Spleen (tissue), 11 donors: ENCODE measurements around the gene NR1H3. TPM values are rescaled to one million over a fixed set of nuclear protein-coding genes. Genes with fewer than 3 reads are reported as not detected.

Experiments used
- DNase-seq: peaks from one replicate; pipeline ENCODE4 v3.0.0-alpha.2; 2020
- H3K27ac ChIP-seq, 8 donors: fragments of 200-600 bp; sonication (generic) in 7 of 8; 1 replicate in 4 of 8; 2 replicates in 4 of 8; pipeline versions ENCODE4 v1.5.0 to v1.8.0; 2016 to 2021; ENCODE audit warnings: inconsistent platforms in 4 of 8, mild to moderate bottlenecking in 4 of 8, moderate library complexity in 1 of 8
- H3K27me3 ChIP-seq, 7 donors: fragments of 200-600 bp; sonication (generic) in 6 of 7; replicated peaks in 1 of 7; 1 replicate in 4 of 7; 2 replicates in 3 of 7; pipeline versions ENCODE4 v1.5.0 to v1.8.0; 2016 to 2021; ENCODE audit warnings: inconsistent platforms in 3 of 7, mild to moderate bottlenecking in 1 of 7
- H3K36me3 ChIP-seq, 6 donors: fragments of 200-600 bp; sonication (generic) in 5 of 6; 1 replicate in 4 of 6; 2 replicates in 2 of 6; pipeline versions ENCODE4 v1.5.0 to v1.8.0; 2016 to 2021; ENCODE audit warnings: inconsistent platforms in 2 of 6
- H3K4me1 ChIP-seq, 6 donors: fragments of 200-600 bp; sonication (generic) in 5 of 6; 1 replicate in 3 of 6; 2 replicates in 3 of 6; pipeline versions ENCODE4 v1.5.0 to v1.8.0; 2016 to 2021; ENCODE audit warnings: inconsistent platforms in 3 of 6
- H3K4me3 ChIP-seq, 8 donors: fragments of 200-600 bp; sonication (generic) in 7 of 8; 1 replicate in 4 of 8; 2 replicates in 4 of 8; pipeline versions ENCODE4 v1.5.0 to v1.8.0; 2016 to 2021; ENCODE audit warnings: inconsistent platforms in 4 of 8, mild to moderate bottlenecking in 4 of 8, moderate library complexity in 2 of 8
- H3K9me3 ChIP-seq, 8 donors: fragments of 200-600 bp; sonication (generic) in 7 of 8; 1 replicate in 4 of 8; 2 replicates in 4 of 8; pipeline versions ENCODE4 v1.5.0 to v1.8.0; 2016 to 2021; ENCODE audit warnings: inconsistent platforms in 4 of 8
- CTCF ChIP-seq, 11 experiments: fragments of 200-600 bp in 7 of 11; fragments of 450-650 bp in 4 of 11; sonication (generic) in 4 of 11; IDR thresholded peaks in 8 of 11; conservative IDR thresholded peaks in 3 of 11; 1 replicate in 7 of 11; 2 replicates in 4 of 11; pipeline versions ENCODE4 v1.4.0 to v1.8.0; 2016 to 2021; ENCODE audit warnings: antibody characterized with exemption in 11 of 11, inconsistent platforms in 4 of 11, mild to moderate bottlenecking in 1 of 11
- POLR2A ChIP-seq, 3 donors: fragments of 450-650 bp; IDR thresholded peaks; one replicate each; pipeline ENCODE4 v1.5.1; 2017; ENCODE audit warnings: antibody characterized with exemption in 3 of 3, mild to moderate bottlenecking in 1 of 3
- POLR2AphosphoS5 ChIP-seq, 3 donors: sonication (generic); formaldehyde crosslinking; IDR thresholded peaks; one replicate each; pipeline ENCODE4 v1.5.1; 2017; ENCODE audit warnings: antibody characterized with exemption in 3 of 3
- WGBS, 5 donors: extraction: QIAGEN DNeasy Blood & Tissue Kit in 3 of 5; methylation state at CpG; one replicate each; pipeline versions ENCODE4 v1.1.5 to v1.1.7; 2013 to 2018; 5-methylcytosine and 5-hydroxymethylcytosine counted together
- intact Hi-C: fragments of 100-400 bp; cut with DNase I; formaldehyde crosslinking; loops from one replicate; pipeline ENCODE4 v1.15.0; 2023; ENCODE audit warnings: low total_unique reads
- polyA plus RNA-seq, 3 donors: library from polyadenylated mRNA; stranded (reverse); fragments of 200-250 nt; gene quantifications; one replicate each; pipeline ENCODE4 v1.2.1, GENCODE V29; 2013
- total RNA-seq, 7 donors: library from RNA; depleted of rRNA in 3 of 7; stranded (reverse); fragments of >200 nt in 3 of 7; fragmentation: NEBNext Ultra II Directional in 4 of 7; extraction: Animal tissue kit (Norgen Biotek cat#: 25700) in 4 of 7; gene quantifications; one replicate each; pipeline versions ENCODE4 v1.1.0 to v1.2.1, GENCODE V29; 2016 to 2021
- donor health status: healthy with polysubstance abuse.
- donor health status: DM: no; HTN: no; CAD: no; lungs with moderate emphysema.
- donor health status: DM: no; HTN: no; CAD: no.
- donor health status: Bipolar disorder and iron deficiency.
- donor health status: healthy.
- donor health status: DM: no; HTN: no; CAD: no.
- donor health status: DM: yes; HTN: yes; CAD: no.

Gene NR1H3
- total and polyA plus RNA-seq, 10 donors = 59.1 to 227 (median 123) TPM

GRCh38 chr11:47239852-47240251 lies 17.9 kb upstream of the NR1H3 start:
- WGBS, 5 donors = 90 to 98% (median 93%) methylated on average over 9 to 10 of the region's 10 CpGs
- H3K4me1 ChIP-seq = no peaks in the 10 kb centered on the region
- no peak overlapping the region for H3K4me3 ChIP-seq
- H3K27ac ChIP-seq = peak overlapping the region in 1 of 8 donors; percentile 13
- TF ChIP-seq POLR2A (IDR thresholded peaks at IDR 0.05) (no peak), CTCF (IDR thresholded peaks at IDR 0.05 in 8 of 11, conservative IDR thresholded peaks at IDR 0.05 in 3 of 11) (no peak), POLR2AphosphoS5 (IDR thresholded peaks at IDR 0.05) (peak in 2 of 3 donors; percentile 24 to 72)
- no peaks in the 10 kb centered on the region for H3K27me3 ChIP-seq
- DNase-seq = no peak
- intact Hi-C loops = no loop called here
- H3K9me3 ChIP-seq = no peaks in the 10 kb centered on the region
- peaks cover 0 to 97% (median 71%) of the 10 kb centered on the region in 6 donors for H3K36me3 ChIP-seq

- 79 to 96% (median 90%) methylated on average over 3 of the region's 3 CpGs for whole genome bisulfite sequencing, 5 donors
- Histone ChIP-seq H3K9me3 (no peaks in the 10 kb centered on the region), H3K36me3 (peaks cover 0 to 100% (median 78%) of the 10 kb centered on the region in 6 donors), H3K4me1 (peaks cover under 1 to 18% (median 6%) of the 10 kb centered on the region in 6 donors), H3K27me3 (no peaks in the 10 kb centered on the region), H3K4me3 (no peak overlapping the region), H3K27ac (peak overlapping the region in 2 of 8 donors; percentile 4 to 21)
- intact Hi-C loops = no loop called here
- DNase-seq = no peak
- no peak for TF ChIP-seq CTCF (IDR thresholded peaks at IDR 0.05 in 8 of 11, conservative IDR thresholded peaks at IDR 0.05 in 3 of 11)
- TF ChIP-seq POLR2A (IDR thresholded peaks at IDR 0.05) = no peak
- TF ChIP-seq POLR2AphosphoS5 (IDR thresholded peaks at IDR 0.05) = no peak
Observed at GRCh38 chr11:47241841-47242301, 15.9 kb upstream of the NR1H3 start.

GRCh38 chr11:47242596-47243192 lies 15.1 kb upstream of the NR1H3 start:
- H3K36me3 ChIP-seq = peaks cover 0 to 99% (median 77%) of the 10 kb centered on the region in 6 donors
- DNase-seq = peak; percentile 76
- H3K4me1 ChIP-seq = peaks cover 7 to 26% (median 14%) of the 10 kb centered on the region in 6 donors
- intact Hi-C loops = no loop called here
- no peak for TF ChIP-seq POLR2A (IDR thresholded peaks at IDR 0.05)
- no peak for TF ChIP-seq CTCF (IDR thresholded peaks at IDR 0.05 in 8 of 11, conservative IDR thresholded peaks at IDR 0.05 in 3 of 11)
- TF ChIP-seq POLR2AphosphoS5 (IDR thresholded peaks at IDR 0.05) = peak in 2 of 3 donors; percentile 10 to 58
- H3K27me3 ChIP-seq = no peaks in the 10 kb centered on the region
- no peak overlapping the region for H3K4me3 ChIP-seq
- H3K9me3 ChIP-seq = no peaks in the 10 kb centered on the region
- 84 to 96% (median 95%) methylated on average over 19 to 21 of the region's 21 CpGs for WGBS, 5 donors
- H3K27ac ChIP-seq = peak overlapping the region in 2 of 8 donors; percentile 4 to 42

GRCh38 chr11:47243454-47243853 lies 14.3 kb upstream of the NR1H3 start:
- H3K27ac ChIP-seq = peak overlapping the region in 2 of 8 donors; percentile 18 to 42
- peaks cover 0 to 91% (median 71%) of the 10 kb centered on the region in 6 donors for H3K36me3 ChIP-seq
- intact Hi-C loops = no loop called here
- DNase-seq = no peak
- no peaks in the 10 kb centered on the region for H3K27me3 ChIP-seq
- H3K9me3 ChIP-seq = no peaks in the 10 kb centered on the region
- WGBS, 5 donors = 83 to 95% (median 89%) methylated on average over 4 of the region's 4 CpGs
- peaks cover 12 to 33% (median 20%) of the 10 kb centered on the region in 6 donors for H3K4me1 ChIP-seq
- TF ChIP-seq POLR2AphosphoS5 (IDR thresholded peaks at IDR 0.05) (no peak), POLR2A (IDR thresholded peaks at IDR 0.05) (no peak)
- no peak overlapping the region for H3K4me3 ChIP-seq
